Measurements from ENCODE around the gene DNAJC5.

DNAJC5 gene

DNA sequence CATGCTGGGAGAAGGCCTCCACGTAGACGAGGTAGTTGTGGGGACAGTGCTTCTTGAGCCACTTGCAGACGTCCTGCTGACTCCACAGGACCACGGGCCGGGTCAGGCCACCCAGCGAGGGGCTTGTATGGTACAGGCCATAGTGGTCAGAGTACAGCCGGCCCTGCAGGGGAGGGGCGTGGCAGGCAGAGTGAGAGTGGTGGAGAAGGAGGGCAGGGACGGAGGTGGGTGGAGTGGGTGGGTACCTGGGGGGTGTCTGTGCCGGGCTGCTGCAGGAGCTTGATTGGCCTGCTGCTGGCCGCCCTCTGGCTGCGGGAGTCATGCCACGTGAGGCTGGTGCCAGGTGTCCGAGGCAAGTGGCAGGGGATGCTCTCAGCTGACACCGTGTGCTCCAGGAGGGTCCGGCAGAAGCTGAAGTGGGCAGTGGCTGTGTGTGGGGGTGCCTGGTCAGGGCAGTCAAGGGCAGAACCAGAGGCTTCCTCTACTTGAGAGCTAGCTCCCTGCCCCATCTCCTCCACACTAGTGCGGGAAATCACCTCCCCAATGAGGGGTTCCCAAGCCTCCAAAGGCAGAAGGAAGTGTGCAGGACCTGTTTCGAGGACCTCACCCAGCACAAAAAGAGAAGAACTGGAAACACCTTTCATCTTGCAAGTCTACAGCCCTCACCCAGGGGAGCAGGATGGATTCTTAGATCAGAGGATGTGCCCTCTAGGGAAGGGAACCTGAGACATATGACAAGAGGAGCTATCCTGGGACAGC is 82.2 kb downstream of the DNAJC5 start:
- TF ChIP-seq, protein P1, sequence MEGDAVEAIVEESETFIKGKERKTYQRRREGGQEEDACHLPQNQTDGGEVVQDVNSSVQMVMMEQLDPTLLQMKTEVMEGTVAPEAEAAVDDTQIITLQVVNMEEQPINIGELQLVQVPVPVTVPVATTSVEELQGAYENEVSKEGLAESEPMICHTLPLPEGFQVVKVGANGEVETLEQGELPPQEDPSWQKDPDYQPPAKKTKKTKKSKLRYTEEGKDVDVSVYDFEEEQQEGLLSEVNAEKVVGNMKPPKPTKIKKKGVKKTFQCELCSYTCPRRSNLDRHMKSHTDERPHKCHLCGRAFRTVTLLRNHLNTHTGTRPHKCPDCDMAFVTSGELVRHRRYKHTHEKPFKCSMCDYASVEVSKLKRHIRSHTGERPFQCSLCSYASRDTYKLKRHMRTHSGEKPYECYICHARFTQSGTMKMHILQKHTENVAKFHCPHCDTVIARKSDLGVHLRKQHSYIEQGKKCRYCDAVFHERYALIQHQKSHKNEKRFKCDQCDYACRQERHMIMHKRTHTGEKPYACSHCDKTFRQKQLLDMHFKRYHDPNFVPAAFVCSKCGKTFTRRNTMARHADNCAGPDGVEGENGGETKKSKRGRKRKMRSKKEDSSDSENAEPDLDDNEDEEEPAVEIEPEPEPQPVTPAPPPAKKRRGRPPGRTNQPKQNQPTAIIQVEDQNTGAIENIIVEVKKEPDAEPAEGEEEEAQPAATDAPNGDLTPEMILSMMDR (IDR thresholded peaks at IDR 0.05) = no peak

DNA sequence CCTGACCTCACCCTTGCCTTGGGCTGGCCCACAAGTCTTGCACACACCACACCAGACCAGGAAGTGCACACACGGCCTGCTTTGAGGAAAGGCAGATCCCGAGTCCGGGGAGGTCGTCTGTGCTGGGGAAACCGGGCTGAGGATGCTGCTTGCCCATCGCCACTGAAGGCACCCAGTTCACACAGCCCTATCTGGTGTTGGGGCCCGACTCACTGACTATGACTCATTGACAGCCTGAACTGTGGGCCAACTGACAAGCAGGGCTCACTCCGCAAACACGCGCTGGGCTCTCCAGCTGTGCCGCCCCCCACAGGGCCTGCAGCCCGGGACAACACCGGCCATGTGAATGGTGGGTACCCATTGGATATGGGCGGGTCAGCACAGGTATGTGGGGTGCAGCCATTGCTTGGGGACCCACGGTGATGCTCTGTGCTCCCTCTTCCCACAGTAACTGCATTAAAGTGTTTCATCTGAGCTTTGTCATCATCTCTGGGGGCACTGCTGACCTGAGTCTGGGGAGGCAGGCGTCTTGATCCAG is 82.9 kb downstream of the DNAJC5 start:
- TF ChIP-seq, protein P1 (IDR thresholded peaks at IDR 0.05) = no peak

DNA sequence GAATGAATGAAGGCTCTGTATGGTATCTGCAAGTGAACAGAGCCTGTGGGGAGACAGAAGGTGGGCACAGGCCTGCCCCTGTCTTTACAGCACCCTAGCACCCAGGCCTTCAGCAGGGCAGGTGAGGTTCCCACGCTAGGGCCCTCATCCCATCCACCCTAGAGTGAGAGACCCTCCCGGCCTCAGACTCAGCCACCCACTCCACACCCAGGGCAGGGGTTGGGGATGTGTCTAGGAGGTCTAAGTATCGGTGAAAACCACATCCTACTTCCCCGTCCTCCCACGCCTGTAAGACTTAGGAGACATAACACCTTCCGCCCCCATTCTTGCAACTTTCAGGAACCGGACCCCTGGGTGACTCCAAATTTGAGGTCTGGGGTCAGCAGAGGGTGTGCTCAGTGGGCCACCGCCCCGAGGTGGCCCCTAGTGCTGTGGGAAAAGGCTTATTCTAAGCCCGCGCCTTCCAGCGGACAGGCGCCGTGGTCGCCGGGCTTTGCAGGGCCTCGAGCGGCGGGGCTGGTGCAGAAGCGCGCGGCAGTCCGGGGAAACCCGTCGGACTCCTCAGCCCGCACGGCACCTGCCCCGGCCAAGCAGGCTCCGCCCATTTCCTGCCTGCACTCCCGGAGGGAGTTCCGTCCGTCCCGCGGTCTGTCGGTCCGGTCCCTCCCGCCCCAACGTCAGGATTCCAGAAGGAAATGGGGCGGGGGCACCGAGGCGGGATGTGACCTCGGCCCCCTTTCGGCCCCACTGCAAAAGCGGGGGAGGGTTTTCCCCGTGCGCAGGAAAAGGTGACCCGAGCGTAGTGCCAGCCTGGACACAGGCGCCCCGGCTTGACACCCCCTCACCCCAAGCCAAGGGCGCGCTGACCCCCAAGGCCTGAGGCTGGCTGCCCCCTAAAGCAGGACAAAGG is 83.6 kb downstream of the DNAJC5 start:
- TF ChIP-seq, protein P1 (IDR thresholded peaks at IDR 0.05) = no peak

DNA sequence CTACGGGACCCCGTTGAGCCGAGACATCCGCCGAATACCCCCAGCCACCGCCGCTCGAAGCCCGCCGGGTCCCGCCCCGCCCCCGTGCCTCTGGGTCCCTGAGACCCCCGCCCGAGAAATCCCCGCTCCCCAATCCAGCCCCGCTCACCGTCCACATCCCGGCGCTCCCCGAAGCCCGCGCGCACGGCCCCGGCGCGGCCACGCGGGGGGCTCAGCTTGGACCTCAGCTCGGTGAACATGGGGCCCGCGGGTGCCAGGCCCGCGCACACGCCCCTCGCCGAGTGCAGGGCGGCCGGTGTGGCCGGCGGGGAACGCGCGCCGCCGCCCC is 84.3 kb downstream of the DNAJC5 start:
- TF ChIP-seq, protein P1 (IDR thresholded peaks at IDR 0.05) = no peak

DNA sequence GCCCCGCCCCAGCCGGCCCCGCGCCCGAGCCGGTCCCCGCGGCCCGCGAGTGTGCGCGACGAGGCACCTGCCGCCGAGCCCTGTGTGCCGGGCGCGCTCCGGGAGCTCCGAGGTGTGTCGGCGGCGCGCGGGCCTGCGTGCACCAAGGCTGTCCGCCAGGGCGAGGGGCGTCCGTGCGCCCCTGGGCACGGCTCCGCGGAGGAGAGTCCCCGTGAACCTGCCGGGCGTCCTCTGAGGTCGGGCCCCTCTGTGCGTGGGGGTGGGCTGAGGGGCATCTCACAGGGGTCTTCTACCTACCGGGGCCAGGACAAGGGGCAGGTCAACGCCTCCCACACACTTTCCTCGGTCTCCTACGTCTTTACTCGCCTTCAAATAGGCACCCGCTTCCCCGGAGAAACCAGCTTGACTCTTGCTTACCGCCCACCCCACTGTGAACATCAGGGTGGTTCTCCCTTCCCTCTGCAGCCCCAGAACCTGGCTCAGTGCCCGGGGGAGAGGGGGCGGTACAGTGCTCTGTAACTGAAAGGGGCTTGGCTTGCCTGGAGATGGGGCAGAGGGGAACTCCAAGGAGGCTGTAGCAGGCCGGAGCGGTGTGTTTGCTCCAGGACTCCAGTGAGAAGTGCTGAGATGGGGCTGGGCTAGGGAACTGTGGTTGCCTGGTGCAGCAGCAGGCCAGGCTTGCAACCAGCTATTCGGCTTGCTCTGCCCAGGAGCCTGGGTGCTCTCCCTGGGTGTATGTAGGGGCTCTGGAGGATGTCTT is 84.8 kb downstream of the DNAJC5 start, which contains the start of gene SAMD10:
TSS of gene SAMD10 (minus strand) at position 86 of the 760 bp plus-strand sequence. CDS start 175 bp downstream, outside the sequence.
- TF ChIP-seq, protein P1 (IDR thresholded peaks at IDR 0.05) = peak; percentile 10; the same call in 1 of the 2 replicates

DNA sequence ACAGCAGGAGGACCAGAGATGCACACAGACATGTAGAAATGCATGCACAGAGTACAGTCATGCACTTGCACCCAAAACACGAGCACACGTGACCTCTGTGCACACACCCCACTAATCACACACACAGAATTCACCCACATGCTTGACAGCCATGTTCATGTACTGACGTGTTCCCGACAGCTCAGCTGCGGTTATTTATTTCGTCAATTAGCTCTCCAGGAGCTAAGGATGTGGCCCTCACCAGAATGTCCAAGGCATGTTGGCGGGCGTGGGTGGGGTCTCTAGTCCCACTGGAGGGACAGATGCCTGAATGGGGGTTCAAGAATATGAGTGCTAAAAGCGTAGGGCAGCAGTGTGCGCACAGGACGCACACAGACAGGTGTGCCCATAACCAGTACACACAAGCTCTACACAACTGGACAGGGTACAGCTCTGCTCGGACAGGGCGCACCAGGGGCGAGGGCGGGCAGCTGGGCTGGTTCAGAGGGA is 85.4 kb downstream of the DNAJC5 start:
- TF ChIP-seq, protein P1 (IDR thresholded peaks at IDR 0.05) = no peak

All from LNCAP (cell line).